Loucy (cell line): ENCODE measurements around the gene TMEM18.

Experiments used
- H2AFZ ChIP-seq: fragments of 200-600 bp; sonication (generic); 2 replicates; pipeline ENCODE4 v1.6.0; 2016; ENCODE audit warnings: antibody characterized with exemption, mild to moderate bottlenecking, low read length, moderate library complexity
- H3F3A ChIP-seq: fragments of 200-600 bp; 2 replicates; pipeline ENCODE4 v1.6.0; 2016; ENCODE audit warnings: antibody characterized with exemption, low read depth, mild to moderate bottlenecking
- H3K27me3 ChIP-seq: fragments of 200-600 bp; sonication (generic); 2 replicates; pipeline ENCODE4 v1.6.1; 2014; ENCODE audit warnings: low read length, mild to moderate bottlenecking; ENCODE audit not compliant: insufficient read depth, poor library complexity, severe bottlenecking
- H3K36me3 ChIP-seq: fragments of 200-600 bp; sonication (generic); 2 replicates; pipeline ENCODE4 v1.6.1; 2016; ENCODE audit warnings: low read length; ENCODE audit not compliant: insufficient read depth
- H3K4me1 ChIP-seq: fragments of 200-600 bp; sonication (generic); 2 replicates; pipeline ENCODE4 v1.5.1; 2014; ENCODE audit warnings: low read length, mild to moderate bottlenecking; ENCODE audit not compliant: insufficient read depth, poor library complexity, severe bottlenecking
- H3K4me2 ChIP-seq: fragments of 200-600 bp; sonication (generic); 2 replicates; pipeline ENCODE4 v1.6.0; 2014; ENCODE audit warnings: antibody characterized with exemption, low read length, low read depth, mild to moderate bottlenecking; ENCODE audit not compliant: poor library complexity, severe bottlenecking
- H3K4me3 ChIP-seq: fragments of 200-600 bp; sonication (generic); 2 replicates; pipeline ENCODE4 v1.5.1; 2014; ENCODE audit warnings: low read length, mild to moderate bottlenecking, mixed read lengths; ENCODE audit not compliant: poor library complexity, severe bottlenecking
- H3K79me2 ChIP-seq: fragments of 200-600 bp; sonication (generic); 2 replicates; pipeline ENCODE4 v1.6.1; 2014; ENCODE audit warnings: low read length; ENCODE audit not compliant: insufficient read depth
- H3K9ac ChIP-seq: fragments of 200-600 bp; sonication (generic); 2 replicates; pipeline ENCODE4 v1.6.0; 2014; ENCODE audit warnings: mild to moderate bottlenecking, low read depth, low read length, moderate library complexity; ENCODE audit not compliant: poor library complexity, severe bottlenecking
- H3K9me2 ChIP-seq: fragments of 200-600 bp; sonication (generic); replicated peaks from 2 replicates; pipeline ENCODE4 v1.6.1; 2016; ENCODE audit warnings: low read depth, low read length, mixed read lengths
- H3K9me3 ChIP-seq: fragments of 200-600 bp; sonication (generic); 2 replicates; pipeline ENCODE4 v1.6.1; 2014; ENCODE audit warnings: mild to moderate bottlenecking, antibody characterized with exemption, low read length, low read depth; ENCODE audit not compliant: insufficient read depth
- H4K20me1 ChIP-seq: fragments of 200-600 bp; sonication (generic); 2 replicates; pipeline ENCODE4 v1.6.0; 2014; ENCODE audit warnings: antibody characterized with exemption, low read length, mild to moderate bottlenecking; ENCODE audit not compliant: insufficient read depth, poor library complexity, severe bottlenecking
- CTCF ChIP-seq: fragments of 200-600 bp; sonication (generic); conservative IDR thresholded peaks from 2 replicates; pipeline ENCODE4 v1.5.1; 2014; ENCODE audit warnings: mild to moderate bottlenecking, antibody characterized with exemption, low read length
- EZH2phosphoT487 ChIP-seq: fragments of 200-600 bp; IDR thresholded peaks from 2 replicates; pipeline ENCODE4 v1.6.1; 2018; ENCODE audit warnings: antibody characterized with exemption, mild to moderate bottlenecking, moderate library complexity, borderline replicate concordance

TMEM18 gene

DNA sequence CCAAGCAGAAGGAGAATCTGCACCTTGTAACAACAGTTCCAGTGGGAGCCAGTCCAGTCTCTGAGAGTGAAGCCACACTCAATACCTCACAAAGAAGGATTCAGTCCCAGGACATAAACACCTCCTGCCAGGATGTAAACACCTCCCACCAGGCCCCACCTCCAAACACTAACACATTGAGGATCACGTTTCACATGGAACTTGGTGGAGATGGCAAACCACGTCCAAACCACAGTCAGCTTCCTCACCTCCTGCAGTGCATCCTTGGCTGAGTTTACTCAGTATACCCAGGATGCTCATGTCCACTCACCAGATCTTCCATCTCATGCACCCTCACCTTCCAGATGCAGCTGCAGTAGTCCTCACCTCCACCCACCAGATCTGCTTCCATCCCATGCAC, 37.8 kb upstream of the TMEM18 start:
- H4K20me1 ChIP-seq, result no peaks in the 10 kb centered on the region
- no peak overlapping the region for H3K4me3 ChIP-seq
- H3K4me1 ChIP-seq, result peaks cover 13% of the 10 kb centered on the region
- no peaks in the 10 kb centered on the region for H3K9me2 ChIP-seq
- H3K36me3 ChIP-seq, result no peaks in the 10 kb centered on the region
- H3K79me2 ChIP-seq, result no peaks in the 10 kb centered on the region
- H2AFZ ChIP-seq, result peak overlapping the region; percentile 55; the same call in 1 of the 2 replicates
- H3K9me3 ChIP-seq, result no peaks in the 10 kb centered on the region
- no peak overlapping the region for H3K9ac ChIP-seq
- H3K4me2 ChIP-seq, result no peak overlapping the region
- TF ChIP-seq EZH2phosphoT487 (no peak), CTCF (no peak)
- no peaks in the 10 kb centered on the region for H3F3A ChIP-seq
- no peaks in the 10 kb centered on the region for H3K27me3 ChIP-seq

DNA sequence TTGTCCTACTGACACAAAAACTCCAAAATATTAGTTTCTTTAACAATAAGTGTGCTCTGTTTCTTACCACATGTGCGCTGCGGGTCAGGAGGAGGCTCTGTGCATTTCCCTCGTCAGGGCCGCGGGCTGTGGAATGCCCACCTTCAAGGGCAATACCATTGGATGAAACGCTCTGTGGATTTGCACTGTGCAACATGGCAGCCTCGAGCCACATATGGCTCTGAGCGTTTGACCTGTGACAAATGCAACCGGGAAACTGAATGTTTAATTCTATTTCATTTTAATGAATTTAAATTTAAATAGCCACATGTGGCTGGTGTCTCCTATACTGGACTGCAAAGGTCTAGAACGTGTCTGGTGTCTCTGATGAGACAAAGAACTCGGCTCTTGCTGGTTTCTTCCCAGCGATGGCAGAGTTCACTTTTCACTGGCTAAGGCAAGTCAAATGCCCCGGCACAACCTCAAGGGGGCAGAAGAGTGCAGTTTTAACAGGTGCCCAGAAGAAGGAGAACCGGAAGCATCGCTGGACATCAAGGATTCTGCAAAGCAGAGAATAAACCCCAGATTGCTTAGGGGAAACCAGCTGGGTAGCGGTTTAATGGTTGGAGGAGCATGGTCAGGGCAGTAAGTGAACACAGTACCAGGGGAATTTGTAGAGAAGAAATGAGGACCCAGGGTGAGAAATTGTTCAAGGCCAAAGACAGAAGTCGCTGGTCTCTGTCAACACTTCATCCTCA, 37.0 kb upstream of the TMEM18 start:
- H3K9me3 ChIP-seq, result no peaks in the 10 kb centered on the region
- no peak overlapping the region for H3K9ac ChIP-seq
- no peaks in the 10 kb centered on the region for H3K36me3 ChIP-seq
- no peaks in the 10 kb centered on the region for H3K9me2 ChIP-seq
- H4K20me1 ChIP-seq, result no peaks in the 10 kb centered on the region
- H3K79me2 ChIP-seq, result no peaks in the 10 kb centered on the region
- peak overlapping the region; percentile 55 for H2AFZ ChIP-seq
- no peak overlapping the region for H3K4me3 ChIP-seq
- H3F3A ChIP-seq, result no peaks in the 10 kb centered on the region
- TF ChIP-seq CTCF, result peak; percentile 93
- no peak for TF ChIP-seq EZH2phosphoT487
- H3K4me2 ChIP-seq, result peak overlapping the region; percentile 13
- peaks cover 13% of the 10 kb centered on the region for H3K4me1 ChIP-seq
- H3K27me3 ChIP-seq, result no peaks in the 10 kb centered on the region

DNA sequence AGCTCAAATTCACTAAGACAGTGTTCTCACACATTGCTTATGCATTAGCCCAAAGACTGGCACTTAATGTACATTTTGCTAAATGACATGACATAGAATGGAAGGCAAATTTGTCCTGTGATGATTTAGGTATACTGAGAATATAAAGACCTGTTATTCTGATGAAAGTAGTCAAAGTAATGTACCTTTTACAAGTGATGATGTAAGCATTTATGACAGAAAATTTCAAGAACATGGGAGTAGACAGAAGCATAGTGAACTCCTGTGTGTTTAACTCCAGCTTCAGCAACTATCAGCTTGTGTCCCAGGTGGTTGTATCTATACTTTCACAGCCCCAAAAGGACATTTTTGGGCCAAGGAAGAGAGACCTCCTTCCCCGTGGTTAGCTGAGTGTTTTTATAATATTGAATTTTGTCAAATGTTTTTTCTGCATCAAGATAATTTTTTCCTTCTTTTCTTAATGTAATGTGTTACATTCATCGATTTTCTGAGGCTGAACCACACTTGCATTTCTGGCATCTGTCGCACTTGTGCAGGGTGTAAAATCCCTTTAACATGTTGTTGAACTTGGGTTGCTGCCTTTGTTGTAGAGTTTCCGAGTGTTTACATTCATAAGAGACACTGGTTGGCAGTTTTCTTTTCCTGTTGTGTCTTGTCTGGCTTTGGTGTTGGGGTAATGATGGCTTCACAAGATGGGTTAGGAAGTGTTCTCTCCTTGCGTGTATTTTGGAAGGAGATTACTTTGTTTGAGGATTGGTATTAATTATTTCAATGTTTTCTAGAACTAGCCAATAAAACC, 33.9 kb upstream of the TMEM18 start:
- no peaks in the 10 kb centered on the region for H3K36me3 ChIP-seq
- no peaks in the 10 kb centered on the region for H3F3A ChIP-seq
- H3K79me2 ChIP-seq, result no peaks in the 10 kb centered on the region
- H3K9me2 ChIP-seq, result no peaks in the 10 kb centered on the region
- no peak overlapping the region for H3K4me2 ChIP-seq
- no peaks in the 10 kb centered on the region for H4K20me1 ChIP-seq
- no peak for TF ChIP-seq EZH2phosphoT487
- TF ChIP-seq CTCF, result no peak
- H3K4me3 ChIP-seq, result no peak overlapping the region
- peaks cover 13% of the 10 kb centered on the region for H3K4me1 ChIP-seq
- no peaks in the 10 kb centered on the region for H3K9me3 ChIP-seq
- H3K27me3 ChIP-seq, result no peaks in the 10 kb centered on the region
- no peak overlapping the region for H2AFZ ChIP-seq
- no peak overlapping the region for H3K9ac ChIP-seq
